ENCODE data around the gene HTRA1.

GRCh38 chr10:122476333-122476695 is 15.0 kb downstream of the HTRA1 start:
- no peak for TF ChIP-seq POLR2A (IDR thresholded peaks at IDR 0.05)
- TF ChIP-seq CTCF (IDR thresholded peaks at IDR 0.05) = no peak
